ENCODE results near the gene TTC6. TPM values are rescaled to one million over a fixed set of nuclear protein-coding genes. Genes with fewer than 3 reads are reported as not detected.
"Not testable (repeated sequence)": the region's sequence is repeated elsewhere in the genome, so short reads cannot be mapped to it uniquely, and the experiment has no call there.

TTC6 gene
- total and polyA plus RNA-seq, 8 donors: 3.2 to 16.7 (median 13.9) TPM

- ATAC-seq: no peak
- Histone ChIP-seq H3K9me3 (peaks cover 0 to 22% of the 10 kb centered on the region in 2 donors), H3K27me3 (no peaks in the 10 kb centered on the region), H3K4me3 (no peak overlapping the region), H3K36me3 (no peaks in the 10 kb centered on the region), H3K27ac (no peak overlapping the region), H3K4me1 (no peaks in the 10 kb centered on the region)
- DNase-seq: no peak
- no peak for TF ChIP-seq CTCF (IDR thresholded peaks at IDR 0.05)
- intact Hi-C loops (cut with DNase I): no loop called here
These were observed 41.4 kb upstream of the TTC6 start for GRCh38 chr14:37553935-37554550.

GRCh38 chr14:37555596-37555995, 39.8 kb upstream of the TTC6 start:
- ATAC-seq, H3K4me3 ChIP-seq: not testable (repeated sequence)

GRCh38 chr14:37558740-37559139, 36.7 kb upstream of the TTC6 start:
- Histone ChIP-seq H3K4me3 (no peak overlapping the region), H3K27me3 (no peaks in the 10 kb centered on the region), H3K4me1 (no peaks in the 10 kb centered on the region), H3K9me3 (peaks cover 0 to 9% of the 10 kb centered on the region in 2 donors), H3K36me3 (no peaks in the 10 kb centered on the region), H3K27ac (no peak overlapping the region)
- ATAC-seq (no peak), DNase-seq (no peak)
- TF ChIP-seq CTCF (IDR thresholded peaks at IDR 0.05): no peak
- intact Hi-C loops (cut with DNase I): no loop called here

More at GRCh38 chr14:37555596-37555995, 39.8 kb upstream of the TTC6 start:
- H3K4me1 ChIP-seq; intact Hi-C loops (cut with DNase I); H3K27ac ChIP-seq; DNase-seq; H3K36me3 ChIP-seq; H3K27me3 ChIP-seq: not testable (repeated sequence)
- peaks cover 0 to 22% of the 10 kb centered on the region in 2 donors for H3K9me3 ChIP-seq

GRCh38 chr14:37559386-37559785, 36.0 kb upstream of the TTC6 start:
- intact Hi-C loops (cut with DNase I): no loop called here
- TF ChIP-seq CTCF (IDR thresholded peaks at IDR 0.05): no peak
- no peaks in the 10 kb centered on the region for H3K36me3 ChIP-seq
- DNase-seq (no peak), ATAC-seq (no peak)
- no peak overlapping the region for H3K4me3 ChIP-seq
- H3K27me3 ChIP-seq: no peaks in the 10 kb centered on the region
- no peak overlapping the region for H3K27ac ChIP-seq
- H3K4me1 ChIP-seq: no peaks in the 10 kb centered on the region
- peaks cover 0 to 9% of the 10 kb centered on the region in 2 donors for H3K9me3 ChIP-seq

GRCh38 chr14:37563189-37563588, 32.2 kb upstream of the TTC6 start:
- ATAC-seq: no peak
- H3K9me3 ChIP-seq: no peaks in the 10 kb centered on the region
- no peak for DNase-seq
- no peak overlapping the region for H3K27ac ChIP-seq
- intact Hi-C loops (cut with DNase I): no loop called here
- no peaks in the 10 kb centered on the region for H3K36me3 ChIP-seq
- no peaks in the 10 kb centered on the region for H3K27me3 ChIP-seq
- no peaks in the 10 kb centered on the region for H3K4me1 ChIP-seq
- TF ChIP-seq CTCF (IDR thresholded peaks at IDR 0.05): no peak
- no peak overlapping the region for H3K4me3 ChIP-seq

- Histone ChIP-seq H3K4me3 (no peak overlapping the region), H3K4me1 (no peaks in the 10 kb centered on the region), H3K27ac (no peak overlapping the region), H3K36me3 (no peaks in the 10 kb centered on the region), H3K9me3 (no peaks in the 10 kb centered on the region), H3K27me3 (no peaks in the 10 kb centered on the region)
- no peak for ATAC-seq
- intact Hi-C loops (cut with DNase I): no loop called here
- TF ChIP-seq CTCF (IDR thresholded peaks at IDR 0.05): peak in 1 of 2 donors; percentile 11
- DNase-seq: peak in 1 of 4 donors; percentile 11
These were observed 29.9 kb upstream of the TTC6 start for GRCh38 chr14:37565550-37565949.
